Body of pancreas (tissue), 4 donors: Measurements from ENCODE around the gene MYRIP. TPM values are rescaled to one million over a fixed set of nuclear protein-coding genes. Genes with fewer than 3 reads are reported as not detected.

ENCODE experiments used
- ATAC-seq: fragments of 150-250 bp; one replicate; pipeline ENCODE4 v1.9.1; 2016
- DNase-seq, 4 donors: peaks; one replicate each; pipeline ENCODE4 v3.0.0-alpha.2; 2019
- H3K27ac ChIP-seq, 4 donors: fragments of 200-600 bp; sonication (generic); 1 replicate in 3 of 4; 2 replicates in 1 of 4; pipeline versions ENCODE4 v1.5.1 to v1.6.1; 2016 to 2019; ENCODE audit warnings: mild to moderate bottlenecking in 1 of 4, mixed read lengths in 1 of 4, moderate library complexity in 1 of 4
- H3K27me3 ChIP-seq, 2 donors: fragments of 200-600 bp; sonication (generic); one replicate each; pipeline ENCODE4 v1.6.0; 2016; ENCODE audit warnings: mild to moderate bottlenecking in 1 of 2
- H3K36me3 ChIP-seq, 2 donors: fragments of 200-600 bp; sonication (generic); replicated peaks in 1 of 2; 2 replicates each; pipeline ENCODE4 v1.5.1; 2016; ENCODE audit warnings: low read depth in 2 of 2; ENCODE audit not compliant: insufficient read depth in 1 of 2
- H3K4me1 ChIP-seq: fragments of 200-600 bp; sonication (generic); one replicate; pipeline ENCODE4 v1.6.0; 2016
- H3K4me3 ChIP-seq, 2 donors: fragments of 200-600 bp; sonication (generic); 1 replicate in 1 of 2; 2 replicates in 1 of 2; pipeline ENCODE4 v1.5.1; 2016 to 2019
- H3K9me3 ChIP-seq, 3 donors: fragments of 200-600 bp; sonication (generic); 1 replicate in 2 of 3; 2 replicates in 1 of 3; pipeline ENCODE4 v1.5.1; 2016
- CTCF ChIP-seq, 7 experiments: fragments of 450-650 bp in 4 of 7; fragments of 200-600 bp in 3 of 7; sonication (generic) in 3 of 7; IDR thresholded peaks; one replicate each; pipeline ENCODE4 v1.5.1; 2016 to 2019; ENCODE audit warnings: antibody characterized with exemption in 7 of 7
- POLR2A ChIP-seq, 3 donors: fragments of 450-650 bp; IDR thresholded peaks; one replicate each; pipeline ENCODE4 v1.6.1; 2016; ENCODE audit warnings: antibody characterized with exemption in 3 of 3, mild to moderate bottlenecking in 2 of 3
- WGBS, 2 donors: methylation state at CpG; one replicate each; pipeline ENCODE4 v1.1.5; 2017; 5-methylcytosine and 5-hydroxymethylcytosine counted together
- intact Hi-C: fragments of 100-400 bp; cut with DNase I; formaldehyde crosslinking; loops from one replicate; pipeline ENCODE4 v1.15.1; 2023
- total RNA-seq, 2 donors: library from RNA; depleted of rRNA; stranded (reverse); fragments of >200 nt; gene quantifications; one replicate each; pipeline ENCODE4 v1.1.0, GENCODE V29; 2016

Gene MYRIP
- total RNA-seq, 2 donors from 2014 or later = 5.2 to 12.5 TPM

GRCh38 chr3:40248591-40248990 lies 439.2 kb downstream of the MYRIP start:
- TF ChIP-seq POLR2A (IDR thresholded peaks at IDR 0.05) (no peak), CTCF (IDR thresholded peaks at IDR 0.05) (no peak)
- no peak for DNase-seq
- no peaks in the 10 kb centered on the region for H3K36me3 ChIP-seq
- H3K27ac ChIP-seq = no peak overlapping the region
- no peaks in the 10 kb centered on the region for H3K4me1 ChIP-seq
- no peak overlapping the region for H3K4me3 ChIP-seq
- H3K9me3 ChIP-seq = no peaks in the 10 kb centered on the region
- ATAC-seq = no peak
- no peaks in the 10 kb centered on the region for H3K27me3 ChIP-seq
- intact Hi-C loops = no loop called here

- DNase-seq (no peak), ATAC-seq (no peak)
- intact Hi-C loops = no loop called here
- H3K4me3 ChIP-seq = no peak overlapping the region
- 84 to 91% methylated on average over 3 of the region's 3 CpGs for WGBS, 2 donors
- no peak overlapping the region for H3K27ac ChIP-seq
- H3K4me1 ChIP-seq = peaks cover 1% of the 10 kb centered on the region
- no peaks in the 10 kb centered on the region for H3K27me3 ChIP-seq
- no peaks in the 10 kb centered on the region for H3K36me3 ChIP-seq
- no peaks in the 10 kb centered on the region for H3K9me3 ChIP-seq
- TF ChIP-seq POLR2A (IDR thresholded peaks at IDR 0.05) = no peak
Observed at GRCh38 chr3:40249168-40249567, 439.8 kb downstream of the MYRIP start.

- intact Hi-C loops = no loop called here
- no peak for TF ChIP-seq CTCF (IDR thresholded peaks at IDR 0.05)
- no peak for TF ChIP-seq POLR2A (IDR thresholded peaks at IDR 0.05)
- H3K27ac ChIP-seq = no peak overlapping the region
- no peaks in the 10 kb centered on the region for H3K36me3 ChIP-seq
- peaks cover 5% of the 10 kb centered on the region for H3K4me1 ChIP-seq
- 67 to 70% methylated on average over 2 of the region's 2 CpGs for WGBS, 2 donors
- DNase-seq = no peak
- ATAC-seq = no peak
- H3K9me3 ChIP-seq = no peaks in the 10 kb centered on the region
- no peaks in the 10 kb centered on the region for H3K27me3 ChIP-seq
- no peak overlapping the region for H3K4me3 ChIP-seq
Observed at GRCh38 chr3:40254491-40254890, 445.1 kb downstream of the MYRIP start.

- no peaks in the 10 kb centered on the region for H3K36me3 ChIP-seq
- 88 to 90% methylated on average over 2 of the region's 2 CpGs for WGBS, 2 donors
- no peak overlapping the region for H3K27ac ChIP-seq
- ATAC-seq (no peak), DNase-seq (no peak)
- H3K9me3 ChIP-seq = no peaks in the 10 kb centered on the region
- no peak for TF ChIP-seq POLR2A (IDR thresholded peaks at IDR 0.05)
- TF ChIP-seq CTCF (IDR thresholded peaks at IDR 0.05) = no peak
- no peak overlapping the region for H3K4me3 ChIP-seq
- no peaks in the 10 kb centered on the region for H3K27me3 ChIP-seq
- peaks cover 5% of the 10 kb centered on the region for H3K4me1 ChIP-seq
- intact Hi-C loops = no loop called here
Observed at GRCh38 chr3:40254891-40255290, 445.5 kb downstream of the MYRIP start.

- Histone ChIP-seq H3K4me3 (no peak overlapping the region), H3K9me3 (no peaks in the 10 kb centered on the region), H3K4me1 (peaks cover 5% of the 10 kb centered on the region), H3K36me3 (no peaks in the 10 kb centered on the region), H3K27ac (no peak overlapping the region), H3K27me3 (no peaks in the 10 kb centered on the region)
- WGBS, 2 donors = 7 to 14% methylated on average over 1 of the region's 1 CpG
- DNase-seq (no peak), ATAC-seq (no peak)
- TF ChIP-seq POLR2A (IDR thresholded peaks at IDR 0.05) (no peak), CTCF (IDR thresholded peaks at IDR 0.05) (no peak)
- intact Hi-C loops = no loop called here
Observed at GRCh38 chr3:40255532-40255931, 446.1 kb downstream of the MYRIP start.
